ENCODE data around the gene NRG3.

The NRG3 gene

DNA sequence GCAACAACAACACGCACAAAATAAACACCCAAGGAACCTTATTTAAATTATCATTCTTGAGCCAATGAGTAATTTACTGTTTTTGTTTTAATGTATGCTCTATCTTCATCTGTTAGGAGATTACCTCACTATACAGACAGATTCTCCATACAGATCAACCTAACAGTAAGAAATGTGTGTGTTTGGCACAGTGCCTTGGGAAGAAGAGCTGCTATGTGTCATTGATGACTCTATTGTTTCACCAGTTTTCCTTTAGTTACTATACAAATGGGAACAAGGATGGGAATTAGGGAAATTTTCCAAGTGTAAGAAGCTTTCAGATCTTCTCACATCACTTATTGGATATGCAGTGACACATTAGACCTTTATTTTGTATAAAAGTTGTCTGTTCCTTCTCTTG is 640.3 kb downstream of the NRG3 start:
- no peak for DNase-seq

DNA sequence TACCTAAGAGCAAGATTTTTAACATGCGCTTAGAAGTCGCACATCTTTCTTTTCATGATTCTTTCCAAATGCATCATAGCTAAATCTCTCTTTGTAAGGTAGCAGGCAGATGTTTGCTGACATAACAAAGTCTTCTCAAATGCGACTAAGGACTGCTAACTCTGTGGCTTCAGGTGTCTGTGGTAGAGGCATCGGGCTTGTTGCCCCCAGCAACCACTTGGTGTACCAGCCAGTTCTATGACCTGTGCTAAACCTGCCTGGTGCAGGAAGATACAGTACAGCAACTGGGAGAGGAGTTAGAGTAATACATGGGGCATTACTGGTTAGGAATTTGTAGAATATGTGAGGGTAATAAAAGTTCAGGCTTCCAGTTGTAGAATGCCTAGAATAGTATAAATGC is 654.1 kb downstream of the NRG3 start:
- no peak for DNase-seq

DNA sequence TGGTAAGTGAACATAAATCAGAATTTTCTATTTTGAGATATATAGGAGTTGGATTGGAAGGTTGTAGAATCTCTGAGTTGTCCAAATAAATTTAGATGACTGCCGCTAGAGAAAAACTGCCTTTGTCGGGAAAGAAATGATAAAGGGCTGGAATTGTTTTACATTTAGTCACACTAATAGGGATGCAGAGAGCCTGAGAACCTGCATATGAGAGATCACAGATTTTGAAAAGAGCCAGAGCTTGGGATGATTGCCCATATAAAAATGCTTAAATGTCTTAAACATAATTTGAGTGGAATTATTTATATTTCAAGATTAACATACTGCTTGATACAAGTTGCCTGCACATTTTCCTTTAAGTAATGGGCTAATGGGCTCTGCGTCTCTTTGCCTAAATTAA is 660.5 kb downstream of the NRG3 start:
- DNase-seq: no peak

GRCh38 chr10:82536668-82537067 is 661.7 kb downstream of the NRG3 start:
- DNase-seq: no peak

GRCh38 chr10:82538272-82538671 is 663.3 kb downstream of the NRG3 start:
- no peak for DNase-seq

GRCh38 chr10:82543631-82544030 is 668.6 kb downstream of the NRG3 start:
- no peak for DNase-seq

DNA sequence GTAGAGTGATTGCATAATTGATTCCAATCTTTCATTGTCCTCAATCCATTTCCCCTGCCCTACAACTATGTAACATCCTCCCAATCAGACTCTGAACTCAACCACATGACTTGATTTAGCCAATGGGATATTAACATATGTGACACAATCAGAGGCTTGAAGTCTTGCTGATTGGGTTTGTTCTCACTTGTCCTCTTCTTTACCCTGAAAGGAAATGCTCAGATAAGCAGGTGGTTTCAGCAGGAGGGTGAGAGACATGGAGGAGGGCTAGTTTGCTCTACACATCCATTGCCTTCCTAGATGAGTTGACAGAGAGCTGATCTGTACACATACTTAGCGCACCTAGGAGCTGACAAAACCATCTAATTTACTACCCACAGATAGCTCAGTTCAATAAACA is 669.4 kb downstream of the NRG3 start:
- no peak for DNase-seq

GRCh38 chr10:82551506-82551905 is 676.5 kb downstream of the NRG3 start:
- DNase-seq: no peak

- DNase-seq: no peak
These were observed 677.3 kb downstream of the NRG3 start for GRCh38 chr10:82552267-82552666.

DNA sequence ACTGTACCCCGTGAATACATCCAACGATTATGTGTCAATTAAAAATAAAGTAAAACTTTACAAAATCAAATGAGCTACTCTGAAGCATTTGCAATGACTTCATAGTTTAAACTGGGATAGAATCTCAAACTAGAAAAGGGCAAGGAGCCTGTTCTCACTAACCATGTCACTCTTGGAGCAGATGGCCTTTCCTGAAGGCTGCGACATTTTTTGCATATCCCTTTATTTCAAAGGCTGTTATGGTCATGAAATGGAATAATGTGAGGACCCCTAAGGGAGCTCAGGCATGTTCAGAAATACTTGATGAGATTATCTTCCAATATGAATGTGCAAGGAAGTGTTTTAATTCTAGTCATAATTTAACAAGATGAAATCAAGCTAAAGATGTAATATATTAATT is 679.4 kb downstream of the NRG3 start:
- no peak for DNase-seq

DNA sequence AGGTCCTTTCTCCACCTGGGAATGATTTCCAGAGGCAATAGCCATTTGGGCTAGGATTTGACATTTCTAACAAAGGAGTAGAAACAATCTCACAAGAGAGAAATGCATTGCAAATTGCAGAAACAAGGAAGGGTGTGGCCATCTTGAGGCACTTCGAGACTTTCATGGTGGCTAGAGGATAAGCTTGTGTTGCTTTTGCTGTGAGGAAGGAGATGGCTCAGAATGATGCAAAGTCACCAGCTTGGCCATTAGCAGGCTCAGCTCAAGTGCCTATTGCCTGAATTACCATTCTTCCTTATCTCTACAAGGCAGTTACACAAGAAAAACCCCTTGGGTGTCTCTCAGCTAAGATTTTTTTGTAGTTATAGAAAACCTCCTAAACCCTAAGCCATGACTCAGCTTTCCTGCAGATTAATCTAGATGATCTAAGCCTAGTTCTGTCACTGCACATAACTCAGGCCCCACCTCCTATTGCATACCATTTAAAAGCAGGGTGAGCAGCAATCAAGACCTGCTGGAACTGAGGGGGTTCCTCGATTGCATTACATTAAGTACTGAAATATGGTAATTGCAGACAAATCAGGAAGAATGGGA is 683.1 kb downstream of the NRG3 start:
- no peak for DNase-seq

DNA sequence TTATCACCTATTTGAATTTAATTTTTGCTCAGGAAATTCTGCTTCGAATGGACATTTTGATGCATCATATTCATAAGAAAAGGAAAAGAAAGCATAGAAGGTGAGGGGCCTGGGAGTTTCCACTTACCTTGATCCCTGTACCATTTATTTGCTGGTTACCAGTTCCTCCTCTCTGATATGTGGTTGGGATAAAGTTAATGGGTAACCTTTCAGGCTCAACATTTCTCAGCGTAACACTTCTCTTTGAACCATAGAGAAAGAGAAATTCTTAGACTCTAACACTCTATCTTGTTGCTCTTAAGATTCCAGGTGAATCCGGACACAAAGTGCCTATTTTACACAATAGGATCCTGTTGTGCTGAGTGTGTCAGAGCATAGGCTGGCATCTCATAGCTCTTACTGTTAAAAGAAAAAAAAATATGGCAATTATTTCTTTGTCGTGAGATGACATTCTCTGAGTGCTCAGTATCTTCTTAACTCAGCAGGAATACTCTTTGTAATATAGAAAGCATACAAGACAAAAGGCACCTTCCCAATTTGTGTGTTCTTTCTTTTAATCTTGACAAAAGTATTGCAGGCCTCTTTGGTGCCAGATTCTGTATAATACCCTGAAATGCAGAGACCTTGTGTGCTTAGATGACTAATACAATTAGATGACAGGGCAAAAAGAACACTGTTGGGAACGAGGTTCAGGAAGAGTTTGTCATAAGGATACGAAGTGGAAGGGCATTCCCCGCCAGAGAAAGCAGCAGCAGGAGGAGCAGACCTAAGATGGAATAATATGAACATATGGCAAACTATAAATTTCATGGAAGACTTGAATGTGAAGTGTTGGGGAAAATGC is 689.6 kb downstream of the NRG3 start:
- DNase-seq: no peak

DNA sequence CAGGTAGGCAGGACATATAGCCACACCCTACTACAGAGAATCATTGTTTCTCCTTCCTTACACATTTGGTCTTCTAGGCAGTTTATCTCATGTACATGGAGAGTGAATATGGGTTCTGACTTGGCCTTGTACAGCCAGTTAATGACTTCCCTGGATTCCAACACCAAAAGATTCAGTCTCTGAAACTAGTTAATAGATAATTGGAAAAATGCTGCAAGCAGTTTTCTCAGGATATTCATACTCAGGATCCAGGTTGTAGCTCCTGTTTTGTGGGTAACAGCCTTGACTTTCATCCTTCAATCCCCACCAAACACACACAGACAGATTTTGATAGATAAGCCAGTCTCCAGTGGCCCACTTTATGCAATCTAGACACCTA is 690.2 kb downstream of the NRG3 start:
- no peak for DNase-seq

DNA sequence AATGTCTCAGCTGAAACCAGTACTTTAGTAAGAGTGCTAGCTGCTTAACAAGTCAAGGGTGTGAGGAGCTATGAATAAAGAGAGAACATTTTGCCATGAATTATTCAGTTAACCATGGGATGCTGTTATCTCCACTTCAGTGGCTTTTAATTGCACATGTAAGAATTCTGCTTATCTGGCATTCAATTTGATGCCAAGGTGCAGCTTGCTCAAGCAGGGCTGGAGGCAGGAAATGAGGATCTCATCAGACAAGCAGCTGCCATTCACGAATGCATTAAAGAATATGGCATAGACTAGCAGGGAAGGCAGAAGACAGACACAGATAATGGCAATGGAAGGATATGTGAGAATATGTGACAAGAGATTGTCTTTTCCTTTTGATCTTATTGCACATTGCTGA is 697.8 kb downstream of the NRG3 start:
- DNase-seq: no peak

DNA sequence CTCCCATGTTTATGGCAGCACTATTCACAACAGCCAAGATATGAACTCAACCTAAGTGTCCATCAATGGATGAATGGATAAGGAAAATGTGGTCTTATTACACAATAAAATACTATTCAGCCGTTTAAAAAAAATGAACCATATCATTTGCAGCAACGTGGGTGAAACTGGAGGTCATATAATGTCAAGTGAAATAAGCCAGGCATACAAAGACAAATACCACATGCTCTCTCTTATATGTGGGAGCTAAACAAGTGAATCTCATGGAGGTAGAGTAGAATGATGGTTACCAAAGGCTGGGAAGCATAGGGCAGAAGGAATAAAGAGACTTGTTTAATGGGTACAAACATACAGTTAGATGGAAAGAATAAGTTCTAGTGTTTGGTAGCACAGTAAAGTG is 699.1 kb downstream of the NRG3 start:
- no peak for DNase-seq

DNA sequence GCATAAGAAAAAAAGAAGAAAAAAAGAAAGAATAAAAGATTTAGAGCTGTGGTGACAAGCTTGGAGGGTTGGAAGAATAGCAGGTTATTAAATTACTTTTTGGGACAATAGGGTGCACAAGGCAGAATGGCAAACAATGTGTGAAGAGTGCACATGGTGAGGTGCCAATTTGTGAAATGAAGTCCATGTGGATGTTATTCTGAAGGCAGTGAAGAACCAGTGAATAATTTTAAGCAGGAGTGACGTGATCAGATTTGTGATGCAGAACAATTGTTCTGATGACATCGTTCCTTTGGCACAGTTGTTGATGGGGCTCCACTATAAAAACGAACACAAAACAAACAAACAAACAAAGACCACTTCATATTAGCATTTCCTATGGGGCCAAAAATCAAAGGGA is 700.3 kb downstream of the NRG3 start:
- no peak for DNase-seq

DNA sequence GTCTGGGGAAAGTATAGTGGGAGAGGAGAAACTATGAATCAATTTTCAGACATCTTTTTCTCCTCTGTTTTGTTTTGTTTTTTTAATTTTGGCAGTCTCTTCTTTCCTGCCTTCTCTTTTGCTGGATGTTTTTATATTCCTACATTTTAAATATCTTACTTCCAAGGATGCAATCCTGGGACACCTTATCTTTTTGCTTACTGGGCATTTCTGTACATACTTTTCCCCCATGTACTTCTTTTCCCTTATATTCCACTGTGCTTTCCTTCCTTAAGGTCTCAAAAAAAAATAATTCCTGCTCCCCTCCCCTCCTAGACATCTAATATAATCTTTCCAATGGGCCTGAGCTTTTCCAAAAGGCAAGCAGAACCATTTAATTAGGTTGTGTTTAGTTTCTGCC is 701.1 kb downstream of the NRG3 start:
- no peak for DNase-seq

DNA sequence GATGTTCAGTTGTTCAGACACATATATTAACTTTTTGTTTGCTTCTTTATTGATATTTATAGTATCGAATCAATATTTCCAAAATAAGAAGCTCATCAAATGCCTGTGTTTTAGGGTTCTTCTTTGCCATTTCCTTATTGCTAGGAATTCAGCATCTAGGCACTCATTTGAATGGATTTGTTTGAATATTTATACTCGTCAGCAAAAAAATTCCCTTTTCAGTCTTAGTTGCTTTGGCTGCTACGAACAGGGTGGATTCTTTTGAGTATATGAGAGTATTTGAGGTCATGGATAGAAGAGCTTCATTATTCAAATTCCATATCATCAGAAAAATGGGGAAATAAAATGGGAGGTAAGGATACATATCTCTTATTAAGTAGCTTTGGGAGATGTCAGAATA is 706.9 kb downstream of the NRG3 start:
- no peak for DNase-seq

GRCh38 chr10:82591421-82591820 is 716.4 kb downstream of the NRG3 start:
- DNase-seq: no peak

DNA sequence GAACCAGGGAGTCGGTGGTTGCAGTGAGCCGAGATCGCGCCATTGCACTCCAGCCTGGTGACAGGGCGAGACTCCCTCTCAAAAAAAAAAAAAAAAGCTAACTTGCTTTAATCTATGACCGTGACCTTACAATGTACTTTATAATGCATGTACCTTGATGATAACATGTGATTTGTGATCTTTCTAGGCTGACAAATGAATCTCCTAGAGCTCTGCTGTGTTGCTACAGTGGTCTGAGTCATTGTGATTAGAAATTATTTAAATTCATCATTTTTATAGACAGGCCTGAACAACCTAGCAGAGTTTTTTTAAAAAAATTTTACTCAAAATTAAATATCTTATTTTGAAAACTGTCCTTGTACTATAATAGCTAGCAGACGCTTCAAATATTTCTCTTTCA is 722.8 kb downstream of the NRG3 start:
- DNase-seq: no peak

DNA sequence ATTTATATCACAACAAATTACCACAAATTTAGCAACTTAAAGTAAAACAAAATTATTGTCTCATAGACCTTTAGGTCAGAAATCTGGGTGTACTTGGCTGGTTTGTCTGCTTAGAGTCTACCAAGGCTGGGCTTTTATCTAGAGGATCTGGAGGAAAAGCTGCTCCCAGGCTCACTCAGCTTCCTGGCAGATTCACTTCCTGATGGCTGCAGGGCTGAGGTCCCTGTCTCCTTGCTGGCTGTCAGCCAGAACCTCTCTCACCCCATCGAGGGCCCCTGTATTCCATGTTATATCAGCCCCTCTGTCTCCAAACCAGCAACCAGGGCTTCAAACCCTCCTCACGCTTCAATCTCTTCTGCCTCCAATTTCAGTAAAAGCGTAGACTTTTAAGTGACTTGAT is 734.9 kb downstream of the NRG3 start:
- DNase-seq: no peak

DNA sequence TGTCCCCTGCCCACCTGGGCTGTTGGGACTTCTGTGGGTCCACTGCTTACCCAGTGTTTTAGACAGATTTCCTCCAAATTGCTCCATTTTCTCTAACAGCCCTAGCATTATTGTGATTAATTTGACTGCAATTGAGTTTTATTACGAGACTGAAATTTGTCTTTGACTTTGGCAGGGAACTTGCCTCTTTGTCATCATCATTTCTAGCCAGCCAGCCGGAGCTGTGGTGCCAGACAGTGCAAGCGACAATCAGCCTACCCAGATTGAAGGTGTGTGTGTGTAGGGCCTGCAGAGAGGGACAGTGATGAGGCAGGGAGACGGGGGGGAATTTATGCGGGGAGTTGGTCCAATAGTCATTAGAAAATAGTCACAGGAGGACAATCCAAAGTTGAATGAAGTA is 743.0 kb downstream of the NRG3 start:
- no peak for DNase-seq

DNA sequence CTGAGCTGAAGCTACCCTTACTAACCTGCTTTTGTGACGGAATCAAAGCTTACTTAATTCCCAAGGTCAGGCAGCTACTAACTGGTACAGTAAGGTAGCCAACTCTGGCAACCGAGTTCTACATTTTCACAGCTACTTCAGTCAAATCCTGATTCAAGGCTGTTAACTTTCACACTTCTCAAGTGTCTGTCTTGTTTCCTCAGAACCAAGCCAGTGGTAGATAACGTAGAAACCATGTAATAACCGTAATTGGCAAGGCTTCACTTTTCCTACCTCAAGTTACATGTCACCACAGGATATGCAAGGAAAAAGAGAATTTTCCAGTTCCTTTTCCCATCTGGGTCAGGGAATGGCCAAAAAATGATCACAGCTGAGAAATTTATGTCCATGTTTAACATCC is 746.7 kb downstream of the NRG3 start:
- no peak for DNase-seq

DNA sequence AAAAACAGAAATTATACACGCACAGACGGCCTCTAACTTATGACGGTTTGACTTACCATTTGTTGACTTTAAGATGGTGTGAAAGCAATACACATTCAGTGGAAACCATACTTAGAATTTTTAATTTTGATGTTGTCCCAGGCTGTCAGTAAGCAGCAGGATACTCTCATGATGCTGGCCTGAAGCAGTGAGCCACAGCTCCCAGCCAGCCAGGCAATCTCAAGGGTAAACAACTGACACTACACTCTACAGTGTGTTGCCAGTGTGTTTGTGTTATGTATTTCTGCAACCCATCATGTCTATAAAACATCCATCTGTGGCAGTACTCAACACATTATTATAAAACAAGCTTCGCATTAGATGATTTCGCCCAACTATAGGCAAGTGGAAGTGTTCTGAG is 747.5 kb downstream of the NRG3 start:
- DNase-seq: no peak
